Measurements from ENCODE around the gene STAB1.

STAB1 gene

GRCh38 chr3:52494886-52495495, at the start of gene STAB1:
STAB1 (plus strand) TSS chr3:52495338; CDS start chr3:52495414, 76 bp downstream.
- Mint-ChIP-seq H3K4me1 (peaks cover 17% of the 10 kb centered on the region), H3K27ac (no peak within 1 kb of the TSS), H3K4me3 (no peak within 1 kb of the TSS), H3K9me3 (no peaks in the 10 kb centered on the region), H3K36me3 (peaks cover 25% of the 10 kb centered on the region)
- ATAC-seq (no peak), DNase-seq (ENCODE audit: low spot score in 2 of 2) (no peak)

GRCh38 chr3:52446042-52446441, 49.1 kb upstream of the STAB1 start:
- Mint-ChIP-seq H3K27ac (no peak overlapping the region), H3K4me1 (peaks cover 14% of the 10 kb centered on the region), H3K36me3 (no peaks in the 10 kb centered on the region), H3K9me3 (no peaks in the 10 kb centered on the region), H3K4me3 (no peak overlapping the region)
- no peak for DNase-seq (ENCODE audit: low spot score in 2 of 2)
- ATAC-seq, result no peak

- DNase-seq (ENCODE audit: low spot score in 2 of 2), result peak; percentile 75 to 92
- no peak overlapping the region for H3K4me3 Mint-ChIP-seq
These were observed 48.3 kb upstream of the STAB1 start for GRCh38 chr3:52446631-52447511.

DNA sequence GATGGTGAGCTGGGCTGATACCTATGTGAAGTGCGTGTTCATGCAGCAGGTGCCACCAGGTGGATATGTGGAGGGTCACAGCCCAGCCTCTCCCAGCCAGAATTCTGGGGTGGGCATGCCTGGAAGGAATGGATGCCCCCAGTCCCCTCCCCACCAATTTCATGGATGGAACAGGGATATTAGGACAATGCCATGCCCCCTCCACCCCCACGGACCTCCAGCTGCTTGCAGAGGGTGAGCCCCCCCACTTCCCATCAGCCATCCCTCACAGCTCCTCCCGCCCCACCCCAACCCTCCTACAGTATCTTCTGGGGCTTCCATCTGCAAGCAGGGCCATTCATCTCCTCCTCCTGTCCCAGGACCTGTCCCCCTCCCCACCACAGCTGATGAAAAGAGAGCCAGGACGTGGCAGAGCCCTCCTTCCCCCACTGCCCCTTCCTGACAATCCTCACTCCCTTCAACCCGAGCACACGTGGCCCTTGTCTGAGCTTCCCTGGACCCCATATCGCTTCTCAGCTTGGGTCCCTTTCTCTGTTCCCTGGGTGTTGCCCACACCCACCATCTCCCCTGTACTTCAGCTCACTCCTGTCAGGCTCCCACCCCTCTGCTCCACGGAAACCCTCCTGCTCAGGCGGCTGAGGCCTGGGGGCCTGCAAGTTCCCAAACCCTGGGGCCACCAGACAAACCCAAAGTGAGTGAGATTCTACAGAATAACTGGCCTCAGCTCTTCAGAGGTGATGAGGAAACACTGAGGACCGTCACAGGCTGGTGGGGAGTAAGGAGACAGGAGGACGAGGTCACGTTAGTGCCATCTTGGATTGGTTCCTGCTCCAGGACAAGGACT, 47.4 kb upstream of the STAB1 start:
- peaks cover 14% of the 10 kb centered on the region for H3K4me1 Mint-ChIP-seq
- H3K36me3 Mint-ChIP-seq, result no peaks in the 10 kb centered on the region
- ATAC-seq (no peak), DNase-seq (ENCODE audit: low spot score in 2 of 2) (no peak)
- H3K4me3 Mint-ChIP-seq, result no peak overlapping the region
- no peaks in the 10 kb centered on the region for H3K9me3 Mint-ChIP-seq
- peak overlapping the region; percentile 64 for H3K27ac Mint-ChIP-seq

More at GRCh38 chr3:52446631-52447511, 48.3 kb upstream of the STAB1 start:
- Mint-ChIP-seq H3K9me3 (no peaks in the 10 kb centered on the region), H3K36me3 (no peaks in the 10 kb centered on the region), H3K4me1 (peaks cover 14% of the 10 kb centered on the region), H3K27ac (peak overlapping the region; percentile 43)
- peak; percentile 63 for ATAC-seq

GRCh38 chr3:52450489-52451236, 44.5 kb upstream of the STAB1 start:
- H3K4me3 Mint-ChIP-seq, result no peak overlapping the region
- ATAC-seq, result no peak
- H3K9me3 Mint-ChIP-seq, result no peaks in the 10 kb centered on the region
- no peak for DNase-seq (ENCODE audit: low spot score in 2 of 2)
- peaks cover 23% of the 10 kb centered on the region for H3K4me1 Mint-ChIP-seq
- H3K36me3 Mint-ChIP-seq, result peaks cover 7% of the 10 kb centered on the region
- H3K27ac Mint-ChIP-seq, result peak overlapping the region; percentile 45

GRCh38 chr3:52451237-52452083, 43.7 kb upstream of the STAB1 start:
- DNase-seq (ENCODE audit: low spot score in 2 of 2) (no peak), ATAC-seq (no peak)
- peaks cover 15% of the 10 kb centered on the region for H3K36me3 Mint-ChIP-seq
- no peaks in the 10 kb centered on the region for H3K9me3 Mint-ChIP-seq
- peak overlapping the region; percentile 45 for H3K27ac Mint-ChIP-seq
- peaks cover 31% of the 10 kb centered on the region for H3K4me1 Mint-ChIP-seq
- no peak overlapping the region for H3K4me3 Mint-ChIP-seq

- H3K4me1 Mint-ChIP-seq, result peaks cover 34% of the 10 kb centered on the region
- H3K27ac Mint-ChIP-seq, result no peak overlapping the region
- H3K4me3 Mint-ChIP-seq, result no peak overlapping the region
- peaks cover 21% of the 10 kb centered on the region for H3K36me3 Mint-ChIP-seq
- ATAC-seq (no peak), DNase-seq (ENCODE audit: low spot score in 2 of 2) (no peak)
- H3K9me3 Mint-ChIP-seq, result no peaks in the 10 kb centered on the region
These were observed 43.0 kb upstream of the STAB1 start for GRCh38 chr3:52452126-52452525.

DNA sequence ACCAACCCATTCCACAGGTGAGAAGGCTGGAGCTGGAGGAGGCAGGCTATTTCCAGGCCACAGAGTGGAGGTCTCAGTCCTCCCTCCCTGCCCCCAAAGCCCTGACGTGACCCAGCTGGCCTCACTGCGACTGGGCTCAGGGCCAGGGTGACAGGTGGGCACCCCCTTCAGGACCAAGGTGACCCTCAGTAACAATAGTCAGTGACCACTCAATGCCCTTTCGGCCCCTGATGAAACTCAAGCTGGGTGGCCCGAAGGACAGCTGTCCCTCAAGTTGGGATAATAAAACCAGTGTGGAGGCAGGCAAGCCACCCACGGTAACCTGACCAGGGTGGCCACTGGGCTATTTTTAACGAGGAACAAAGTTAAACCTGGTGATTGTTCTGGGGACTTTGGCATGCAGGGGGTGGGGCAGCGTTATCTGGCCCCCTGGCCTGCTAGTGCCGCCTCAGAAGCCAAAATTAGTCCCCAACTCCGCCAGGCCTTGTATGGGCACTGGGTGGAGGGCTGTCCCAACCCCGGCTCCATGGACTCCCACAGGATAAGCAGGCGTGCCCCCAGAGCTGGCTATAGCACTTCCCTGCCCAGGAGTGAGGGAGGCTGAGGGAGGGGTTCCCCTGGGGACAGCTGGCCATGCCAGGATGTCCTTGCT, 42.4 kb upstream of the STAB1 start:
- Mint-ChIP-seq H3K36me3 (peaks cover 26% of the 10 kb centered on the region), H3K9me3 (no peaks in the 10 kb centered on the region), H3K4me3 (no peak overlapping the region), H3K4me1 (peaks cover 37% of the 10 kb centered on the region), H3K27ac (peak overlapping the region; percentile 99)
- ATAC-seq, result no peak
- DNase-seq (ENCODE audit: low spot score in 2 of 2), result no peak

- Mint-ChIP-seq H3K4me1 (peaks cover 43% of the 10 kb centered on the region), H3K4me3 (peak within 1 kb of the TSS; percentile 97), H3K36me3 (peaks cover 36% of the 10 kb centered on the region), H3K9me3 (no peaks in the 10 kb centered on the region), H3K27ac (peak within 1 kb of the TSS; percentile 99)
- no peak for ATAC-seq
- DNase-seq (ENCODE audit: low spot score in 2 of 2), result no peak
These were observed 41.5 kb upstream of the STAB1 start, which contains the start of gene TNNC1 for GRCh38 chr3:52453496-52454249. TNNC1 (minus strand) TSS chr3:52454041; CDS start chr3:52454015, 26 bp downstream.

DNA sequence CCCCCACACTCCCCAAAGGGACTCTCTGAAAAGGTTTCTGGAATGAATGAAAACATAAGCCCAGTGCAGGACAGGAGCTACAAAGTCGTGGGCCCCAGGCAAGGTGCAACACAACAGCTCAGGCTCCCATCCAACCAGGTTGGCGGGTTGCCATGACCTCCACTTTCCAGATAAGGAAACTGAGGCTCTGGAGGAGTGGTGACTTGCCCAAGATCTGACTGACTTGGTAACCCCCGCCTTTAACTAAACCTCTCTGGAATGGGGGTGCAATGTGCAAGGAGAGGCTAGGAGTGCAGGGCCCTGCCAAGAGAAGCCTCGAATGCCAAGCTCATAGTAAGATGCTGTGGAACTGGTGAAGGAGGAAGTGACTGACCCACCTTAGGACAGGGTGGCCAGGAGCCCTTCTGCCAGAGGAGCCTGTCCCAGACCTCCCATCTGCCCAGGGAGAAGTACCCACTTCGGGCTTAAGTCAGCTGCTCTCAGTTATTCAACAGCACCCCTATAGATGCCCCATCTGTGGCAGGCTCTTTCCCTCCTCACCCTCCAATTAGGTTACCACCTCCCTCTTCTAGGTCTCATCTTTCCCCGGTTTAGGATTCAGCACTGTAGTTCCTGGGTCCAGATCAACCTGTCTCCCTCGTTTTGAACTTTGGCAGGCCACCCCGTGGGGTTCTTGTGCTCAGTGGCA, 40.7 kb upstream of the STAB1 start:
- Mint-ChIP-seq H3K4me3 (peak overlapping the region; percentile 97), H3K4me1 (peaks cover 44% of the 10 kb centered on the region), H3K36me3 (peaks cover 43% of the 10 kb centered on the region), H3K27ac (peak overlapping the region; percentile 99), H3K9me3 (no peaks in the 10 kb centered on the region)
- ATAC-seq, result no peak
- no peak for DNase-seq (ENCODE audit: low spot score in 2 of 2)

GRCh38 chr3:52454938-52455282, 40.2 kb upstream of the STAB1 start:
- DNase-seq (ENCODE audit: low spot score in 2 of 2) (no peak), ATAC-seq (peak; percentile 8)
- Mint-ChIP-seq H3K9me3 (no peaks in the 10 kb centered on the region), H3K36me3 (peaks cover 49% of the 10 kb centered on the region), H3K27ac (peak overlapping the region; percentile 99), H3K4me3 (peak overlapping the region; percentile 97), H3K4me1 (peaks cover 44% of the 10 kb centered on the region)

- Mint-ChIP-seq H3K36me3 (peaks cover 55% of the 10 kb centered on the region), H3K9me3 (no peaks in the 10 kb centered on the region), H3K4me3 (peak within 1 kb of the TSS; percentile 97), H3K27ac (peak within 1 kb of the TSS; percentile 99), H3K4me1 (peaks cover 44% of the 10 kb centered on the region)
- ATAC-seq (peak; percentile 89), DNase-seq (ENCODE audit: low spot score in 2 of 2) (peak; percentile 98)
These were observed 39.6 kb upstream of the STAB1 start, which contains the start of gene NISCH for GRCh38 chr3:52455283-52456168. NISCH (plus strand) TSS chr3:52455604; CDS start chr3:52455642, 38 bp downstream.
